ENCODE measurements around the gene TRPC3. TPM values are rescaled to one million over a fixed set of nuclear protein-coding genes. Genes with fewer than 3 reads are reported as not detected.
A peak's percentile ranks its signal among the peaks of the same experiment; 100 is the strongest.

Gene TRPC3
- total and polyA plus RNA-seq, 2 donors (not counting 1 experiment from before 2014, with no cell fraction given) = 1.2 to 2.3 TPM

DNA sequence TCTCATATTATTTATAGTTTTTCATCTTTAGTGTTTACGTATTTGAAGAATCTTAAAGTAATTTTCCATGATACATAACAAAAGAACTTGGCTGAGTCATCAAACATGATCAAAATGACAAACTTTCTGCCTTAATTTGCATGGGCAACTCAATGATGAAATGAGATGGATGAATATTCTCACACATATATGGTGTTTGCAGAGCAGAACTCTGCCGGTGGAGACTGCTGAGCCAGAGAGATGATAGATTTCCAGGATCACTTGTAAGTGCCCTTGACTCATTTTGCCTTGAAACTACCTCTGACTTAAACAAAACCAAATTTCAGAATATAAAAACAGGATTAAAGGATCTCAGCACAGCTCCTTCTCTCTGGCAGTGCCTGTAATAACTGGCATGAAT is 38.2 kb downstream of the TRPC3 start:
- no peaks in the 10 kb centered on the region for H3K36me3 ChIP-seq (ENCODE audit: control insufficient read depth, insufficient read depth, low read length)
- H3K4me2 ChIP-seq (ENCODE audit: extremely low read depth, insufficient read depth, low read length) = no peak overlapping the region
- no peaks in the 10 kb centered on the region for H3K27me3 ChIP-seq (ENCODE audit: control insufficient read depth, insufficient read depth, low read length)
- no peaks in the 10 kb centered on the region for H4K20me1 ChIP-seq (ENCODE audit: control insufficient read depth, extremely low read depth, insufficient read depth, low read length)
- no peak overlapping the region for H3K27ac ChIP-seq (ENCODE audit: insufficient read depth, low read length)
- peak in 1 of 2 donors; percentile 5 for DNase-seq (ENCODE audit: low read depth in 2 of 2)
- H2AFZ ChIP-seq (ENCODE audit: low read length) = no peak overlapping the region
- H3K4me3 ChIP-seq (replicated peaks in 1 of 4; ENCODE audit: control extremely low read depth in 1 of 4, insufficient read depth in 1 of 4, low read depth in 3 of 4, low read length in 4 of 4) = no peak overlapping the region
- no peak overlapping the region for H3K9ac ChIP-seq (ENCODE audit: insufficient read depth, low read length)
- H3K79me2 ChIP-seq (ENCODE audit: control insufficient read depth, insufficient read depth, low read length) = no peaks in the 10 kb centered on the region
- H3K4me1 ChIP-seq (ENCODE audit: control insufficient read depth, extremely low read depth, insufficient read depth, low read length) = no peaks in the 10 kb centered on the region
- no peaks in the 10 kb centered on the region for H3K9me3 ChIP-seq (ENCODE audit: control insufficient read depth, insufficient read depth, low read depth, low read length)
- no peak for TF ChIP-seq EZH2 (IDR thresholded peaks at IDR 0.05; ENCODE audit: low read length, missing control alignments)
- TF ChIP-seq, protein P1, sequence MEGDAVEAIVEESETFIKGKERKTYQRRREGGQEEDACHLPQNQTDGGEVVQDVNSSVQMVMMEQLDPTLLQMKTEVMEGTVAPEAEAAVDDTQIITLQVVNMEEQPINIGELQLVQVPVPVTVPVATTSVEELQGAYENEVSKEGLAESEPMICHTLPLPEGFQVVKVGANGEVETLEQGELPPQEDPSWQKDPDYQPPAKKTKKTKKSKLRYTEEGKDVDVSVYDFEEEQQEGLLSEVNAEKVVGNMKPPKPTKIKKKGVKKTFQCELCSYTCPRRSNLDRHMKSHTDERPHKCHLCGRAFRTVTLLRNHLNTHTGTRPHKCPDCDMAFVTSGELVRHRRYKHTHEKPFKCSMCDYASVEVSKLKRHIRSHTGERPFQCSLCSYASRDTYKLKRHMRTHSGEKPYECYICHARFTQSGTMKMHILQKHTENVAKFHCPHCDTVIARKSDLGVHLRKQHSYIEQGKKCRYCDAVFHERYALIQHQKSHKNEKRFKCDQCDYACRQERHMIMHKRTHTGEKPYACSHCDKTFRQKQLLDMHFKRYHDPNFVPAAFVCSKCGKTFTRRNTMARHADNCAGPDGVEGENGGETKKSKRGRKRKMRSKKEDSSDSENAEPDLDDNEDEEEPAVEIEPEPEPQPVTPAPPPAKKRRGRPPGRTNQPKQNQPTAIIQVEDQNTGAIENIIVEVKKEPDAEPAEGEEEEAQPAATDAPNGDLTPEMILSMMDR (conservative IDR thresholded peaks at IDR 0.05 in 1 of 2, IDR thresholded peaks at IDR 0.05 in 1 of 2; ENCODE audit: low read depth in 1 of 2, low read length in 2 of 2) = no peak

DNA sequence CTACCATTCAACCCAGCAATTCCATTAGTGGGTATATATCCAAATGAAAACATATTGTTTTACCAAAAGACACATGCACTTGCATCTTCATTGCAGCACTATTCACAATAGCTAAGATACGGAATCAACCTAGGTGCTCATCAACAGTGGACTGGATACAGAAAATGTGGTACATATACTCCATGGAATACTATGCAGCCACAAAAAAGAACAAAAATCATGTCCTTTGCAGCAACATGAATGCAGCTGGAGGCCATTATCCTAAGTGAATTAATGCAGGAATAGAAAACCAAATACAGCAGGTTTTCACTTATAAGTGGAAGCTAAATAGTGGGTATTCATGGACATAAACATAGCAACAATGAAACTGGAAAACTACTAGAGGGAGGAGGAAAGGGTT is 43.5 kb downstream of the TRPC3 start:
- H3K27ac ChIP-seq (ENCODE audit: insufficient read depth, low read length) = no peak overlapping the region
- no peak for DNase-seq (ENCODE audit: low read depth in 2 of 2)
- no peak overlapping the region for H3K4me2 ChIP-seq (ENCODE audit: extremely low read depth, insufficient read depth, low read length)
- H4K20me1 ChIP-seq (ENCODE audit: control insufficient read depth, extremely low read depth, insufficient read depth, low read length) = no peaks in the 10 kb centered on the region
- no peaks in the 10 kb centered on the region for H3K4me1 ChIP-seq (ENCODE audit: control insufficient read depth, extremely low read depth, insufficient read depth, low read length)
- H3K9me3 ChIP-seq (ENCODE audit: control insufficient read depth, insufficient read depth, low read depth, low read length) = no peaks in the 10 kb centered on the region
- H3K36me3 ChIP-seq (ENCODE audit: control insufficient read depth, insufficient read depth, low read length) = no peaks in the 10 kb centered on the region
- H3K9ac ChIP-seq (ENCODE audit: insufficient read depth, low read length) = no peak overlapping the region
- H3K27me3 ChIP-seq (ENCODE audit: control insufficient read depth, insufficient read depth, low read length) = no peaks in the 10 kb centered on the region
- TF ChIP-seq, protein P1 (conservative IDR thresholded peaks at IDR 0.05 in 1 of 2, IDR thresholded peaks at IDR 0.05 in 1 of 2; ENCODE audit: low read depth in 1 of 2, low read length in 2 of 2) = no peak
- TF ChIP-seq EZH2 (IDR thresholded peaks at IDR 0.05; ENCODE audit: low read length, missing control alignments) = no peak
- H3K4me3 ChIP-seq (replicated peaks in 1 of 4; ENCODE audit: control extremely low read depth in 1 of 4, insufficient read depth in 1 of 4, low read depth in 3 of 4, low read length in 4 of 4) = no peak overlapping the region
- no peaks in the 10 kb centered on the region for H3K79me2 ChIP-seq (ENCODE audit: control insufficient read depth, insufficient read depth, low read length)
- H2AFZ ChIP-seq (ENCODE audit: low read length) = no peak overlapping the region

DNA sequence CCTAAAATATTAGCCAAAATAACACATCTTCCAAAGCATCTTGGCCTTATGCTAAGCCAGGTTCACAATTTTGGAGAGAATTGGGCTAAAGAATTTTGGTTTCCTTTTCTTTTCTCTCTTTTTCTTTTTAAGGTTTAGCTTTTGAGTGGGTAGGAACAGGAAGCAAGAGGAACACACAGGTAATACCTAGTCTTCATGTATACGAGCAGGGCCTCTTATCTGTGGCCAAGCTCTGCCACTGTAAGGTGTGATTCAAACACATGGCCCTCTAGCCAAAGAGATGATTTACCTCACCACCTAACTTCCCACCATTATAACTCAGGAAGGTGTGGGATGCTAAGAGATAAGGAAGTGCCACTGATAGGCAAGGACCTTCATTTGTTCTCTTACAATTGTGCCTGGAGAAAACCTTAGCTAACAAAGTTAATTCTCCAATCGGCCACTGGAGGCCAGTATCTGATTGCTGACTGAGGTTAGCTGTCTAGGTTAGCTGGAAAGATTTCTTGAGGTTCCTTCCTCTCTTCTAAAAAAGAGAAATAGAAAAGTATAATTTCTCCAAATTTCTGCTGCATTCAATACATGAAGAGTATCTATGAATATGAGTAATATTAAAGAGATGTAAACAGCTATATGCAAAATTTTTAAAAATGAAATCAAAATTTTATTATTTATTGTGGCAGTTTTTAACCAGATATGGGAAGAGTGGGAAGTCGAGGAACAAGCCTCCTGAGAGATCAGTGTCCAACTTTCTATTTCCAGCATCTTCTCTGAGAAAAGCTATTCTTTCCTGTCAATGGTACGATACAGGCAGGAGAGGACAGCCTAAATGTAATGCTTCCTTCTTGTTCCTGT is 51.5 kb downstream of the TRPC3 start:
- no peak overlapping the region for H3K4me2 ChIP-seq (ENCODE audit: extremely low read depth, insufficient read depth, low read length)
- peak; percentile 40 to 71 for DNase-seq (ENCODE audit: low read depth in 2 of 2)
- H3K27ac ChIP-seq (ENCODE audit: insufficient read depth, low read length) = no peak overlapping the region
- no peaks in the 10 kb centered on the region for H3K27me3 ChIP-seq (ENCODE audit: control insufficient read depth, insufficient read depth, low read length)
- no peaks in the 10 kb centered on the region for H3K4me1 ChIP-seq (ENCODE audit: control insufficient read depth, extremely low read depth, insufficient read depth, low read length)
- H3K9me3 ChIP-seq (ENCODE audit: control insufficient read depth, insufficient read depth, low read depth, low read length) = no peaks in the 10 kb centered on the region
- H2AFZ ChIP-seq (ENCODE audit: low read length) = no peak overlapping the region
- H3K79me2 ChIP-seq (ENCODE audit: control insufficient read depth, insufficient read depth, low read length) = no peaks in the 10 kb centered on the region
- TF ChIP-seq, protein P1 (conservative IDR thresholded peaks at IDR 0.05 in 1 of 2, IDR thresholded peaks at IDR 0.05 in 1 of 2; ENCODE audit: low read depth in 1 of 2, low read length in 2 of 2) = peak; percentile 79
- no peak for TF ChIP-seq EZH2 (IDR thresholded peaks at IDR 0.05; ENCODE audit: low read length, missing control alignments)
- no peak overlapping the region for H3K9ac ChIP-seq (ENCODE audit: insufficient read depth, low read length)
- H3K36me3 ChIP-seq (ENCODE audit: control insufficient read depth, insufficient read depth, low read length) = no peaks in the 10 kb centered on the region
- H3K4me3 ChIP-seq (replicated peaks in 1 of 4; ENCODE audit: control extremely low read depth in 1 of 4, insufficient read depth in 1 of 4, low read depth in 3 of 4, low read length in 4 of 4) = no peak overlapping the region
- H4K20me1 ChIP-seq (ENCODE audit: control insufficient read depth, extremely low read depth, insufficient read depth, low read length) = no peaks in the 10 kb centered on the region
